HepG2 (cell line): ENCODE measurements around the gene CFL1. TPM values are rescaled to one million over a fixed set of nuclear protein-coding genes. Genes with fewer than 3 reads are reported as not detected.

ENCODE experiments used
- AGO2 ChIP-seq: fragments of 200-400 bp; formaldehyde crosslinking; optimal IDR thresholded peaks from 2 replicates; pipeline ENCODE3; 2017; ENCODE audit warnings: mild to moderate bottlenecking, low read depth, low read length, moderate library complexity
- ATF1 ChIP-seq: IDR thresholded peaks from 2 replicates; pipeline ENCODE4 v1.6.1; 2016; ENCODE audit warnings: mild to moderate bottlenecking, control low read depth
- HIVEP1 ChIP-seq: sonication (generic); formaldehyde crosslinking; IDR thresholded peaks from 2 replicates; pipeline ENCODE4 v1.4.0; 2020; ENCODE audit warnings: mild to moderate bottlenecking, missing genetic modification reagents
- HMG20A ChIP-seq: IDR thresholded peaks from 2 replicates; pipeline ENCODE4 v1.6.1; 2016; ENCODE audit warnings: borderline replicate concordance
- HNRNPK ChIP-seq: fragments of 200-400 bp; formaldehyde crosslinking; IDR thresholded peaks from 2 replicates; pipeline ENCODE4 v1.6.1; 2018; ENCODE audit warnings: low read length, low read depth, moderate library complexity, mild to moderate bottlenecking; ENCODE audit not compliant: poor library complexity, severe bottlenecking
- HNRNPLL ChIP-seq: fragments of 200-400 bp; formaldehyde crosslinking; IDR thresholded peaks from 2 replicates; pipeline ENCODE4 v1.6.1; 2017; ENCODE audit warnings: mild to moderate bottlenecking, low read depth, low read length; ENCODE audit not compliant: poor library complexity, severe bottlenecking
- JDP2 ChIP-seq: sonication (generic); formaldehyde crosslinking; IDR thresholded peaks from 2 replicates; pipeline ENCODE4 v1.8.1; 2022; ENCODE audit warnings: missing genetic modification reagents, borderline replicate concordance
- KDM5B ChIP-seq: sonication (generic); formaldehyde crosslinking; IDR thresholded peaks from 2 replicates; pipeline ENCODE4 v1.4.0; 2020; ENCODE audit warnings: missing genetic modification reagents, mild to moderate bottlenecking, borderline replicate concordance
- POLR2AphosphoS2 ChIP-seq: IDR thresholded peaks from 2 replicates; pipeline ENCODE4 v1.6.1; 2011; ENCODE audit warnings: low read depth, low read length, improper control_type of control experiment
- RBM22 ChIP-seq: fragments of 200-400 bp; formaldehyde crosslinking; optimal IDR thresholded peaks from 2 replicates; pipeline ENCODE3; 2017; ENCODE audit warnings: mild to moderate bottlenecking, low read length, moderate library complexity
- TFE3 ChIP-seq: IDR thresholded peaks from 2 replicates; pipeline ENCODE4 v1.6.1; 2016
- ZBTB14 ChIP-seq: sonication (generic); formaldehyde crosslinking; IDR thresholded peaks from 2 replicates; pipeline ENCODE4 v1.4.0; 2020; ENCODE audit warnings: missing genetic modification reagents
- ZFY ChIP-seq: sonication (generic); formaldehyde crosslinking; IDR thresholded peaks from 2 replicates; pipeline ENCODE4 v1.4.0; 2020; ENCODE audit warnings: missing genetic modification reagents
- ZNF10 ChIP-seq: sonication (generic); formaldehyde crosslinking; IDR thresholded peaks from 2 replicates; pipeline ENCODE4 v1.4.0; 2020; ENCODE audit warnings: mild to moderate bottlenecking, low read depth, missing genetic modification reagents, borderline replicate concordance
- ZNF251 ChIP-seq: sonication (generic); formaldehyde crosslinking; IDR thresholded peaks from 2 replicates; pipeline ENCODE4 v1.9.0; 2021; ENCODE audit warnings: mild to moderate bottlenecking, missing genetic modification reagents
- ZNF317 ChIP-seq: sonication (generic); formaldehyde crosslinking; IDR thresholded peaks from 2 replicates; pipeline ENCODE4 v1.5.0; 2020; ENCODE audit warnings: mild to moderate bottlenecking, missing genetic modification reagents
- ZNF350 ChIP-seq: sonication (generic); formaldehyde crosslinking; IDR thresholded peaks from 2 replicates; pipeline ENCODE4 v1.4.0; 2020; ENCODE audit warnings: mild to moderate bottlenecking, low read depth, missing genetic modification reagents, borderline replicate concordance
- ZNF451 ChIP-seq: sonication (generic); formaldehyde crosslinking; IDR thresholded peaks from 2 replicates; pipeline ENCODE4 v1.5.0; 2020; ENCODE audit warnings: mild to moderate bottlenecking, missing genetic modification reagents
- ZNF629 ChIP-seq: sonication (generic); formaldehyde crosslinking; conservative IDR thresholded peaks from 2 replicates; pipeline ENCODE4 v1.5.0; 2020; ENCODE audit warnings: missing genetic modification reagents
- ZNF660 ChIP-seq: sonication (generic); formaldehyde crosslinking; IDR thresholded peaks from 2 replicates; pipeline ENCODE4 v1.5.1; 2020; ENCODE audit warnings: mild to moderate bottlenecking, low read depth, missing genetic modification reagents, borderline replicate concordance
- ZNF768 ChIP-seq: sonication (generic); formaldehyde crosslinking; IDR thresholded peaks from 2 replicates; pipeline ENCODE4 v1.4.0; 2020; ENCODE audit warnings: missing genetic modification reagents
- ZSCAN20 ChIP-seq: sonication (generic); formaldehyde crosslinking; IDR thresholded peaks from 2 replicates; pipeline ENCODE4 v1.4.0; 2020; ENCODE audit warnings: missing genetic modification reagents, mild to moderate bottlenecking, borderline replicate concordance
- polyA plus RNA-seq, 8 experiments: library from polyadenylated mRNA; depleted of rRNA in 3 of 8; stranded (reverse) in 7 of 8; unstranded in 1 of 8; fragments of >200 nt; fragmentation: Illumina TruSeq in 4 of 8; extraction: Trizol in 4 of 8; gene quantifications; 2 replicates each; pipeline versions ENCODE4 v1.2.1 to v1.2.3, GENCODE V29; 2011 to 2016; ENCODE audit warnings: low read depth in 4 of 8, missing spikeins in 1 of 8, mixed read lengths in 1 of 8; ENCODE audit not compliant: insufficient read depth in 1 of 8
- total RNA-seq, 5 experiments: library from RNA; depleted of rRNA; stranded (reverse); fragments of >200 nt; fragmentation: Illumina TruSeq; extraction: Trizol; gene quantifications; 2 replicates each; pipeline ENCODE4 v1.2.3, GENCODE V29; 2016; ENCODE audit warnings: low read depth in 1 of 5

CFL1 gene
- total and polyA plus RNA-seq, 2 of the 13 experiments (the other 11 are each of a cell fraction or from before 2014, with no cell fraction given): 379 to 383 TPM

GRCh38 chr11:65852508-65853245 lies 5.3 kb downstream of the CFL1 start (continued):
- TF ChIP-seq TFE3 (CRISPR knock-in tag) (no peak), ZNF768 (CRISPR knock-in tag) (peak; percentile 18; the same call in 1 of the 2 replicates), ZFY (CRISPR knock-in tag) (peak; percentile 21; the same call in 1 of the 2 replicates), HIVEP1 (CRISPR knock-in tag) (no peak), HMG20A (CRISPR knock-in tag) (no peak), ZNF317 (CRISPR knock-in tag) (no peak), KDM5B (CRISPR knock-in tag) (no peak), ZNF350 (CRISPR knock-in tag) (no peak), ZNF10 (CRISPR knock-in tag) (no peak), JDP2 (CRISPR knock-in tag) (no peak), ZNF251 (CRISPR knock-in tag) (no peak), RBM22 (peak; percentile 86), ZNF660 (CRISPR knock-in tag) (no peak), HNRNPLL (peak; percentile 23), ZNF629 (CRISPR knock-in tag) (no peak), ATF1 (CRISPR knock-in tag) (no peak), POLR2AphosphoS2 (peak; percentile 45; the same call in 1 of the 2 replicates), AGO2 (peak; percentile 98), ZNF451 (CRISPR knock-in tag) (no peak), ZSCAN20 (CRISPR knock-in tag) (no peak), ZBTB14 (CRISPR knock-in tag) (no peak), HNRNPK (peak; percentile 25)
